Progenitor cell of endocrine pancreas (in vitro differentiated cells): ENCODE data around the gene C14orf39. TPM values are rescaled to one million over a fixed set of nuclear protein-coding genes. Genes with fewer than 3 reads are reported as not detected.
A peak's percentile ranks its signal among the peaks of the same experiment; 100 is the strongest.
"Not testable (repeated sequence)": the region's sequence is repeated elsewhere in the genome, so short reads cannot be mapped to it uniquely, and the experiment has no call there.

ENCODE experiments used
- DNase-seq: peaks from one replicate; pipeline ENCODE4 v3.0.0; 2021; ENCODE audit warnings: low spot score; ENCODE audit not compliant: unreplicated experiment
- H3K27ac Mint-ChIP-seq: 2 replicates; pipeline ENCODE4 v1.8.0; 2021; ENCODE audit warnings: mild to moderate bottlenecking, moderate library complexity, mixed read lengths
- H3K27me3 Mint-ChIP-seq: 2 replicates; pipeline ENCODE4 v1.8.0; 2021; ENCODE audit warnings: mixed read lengths
- H3K36me3 Mint-ChIP-seq: 2 replicates; pipeline ENCODE4 v1.8.0; 2022; ENCODE audit warnings: mixed read lengths; ENCODE audit not compliant: insufficient read depth
- H3K4me1 Mint-ChIP-seq: 2 replicates; pipeline ENCODE4 v1.8.0; 2021; ENCODE audit warnings: low read depth, mixed read lengths
- H3K4me3 Mint-ChIP-seq: 2 replicates; pipeline ENCODE4 v1.8.0; 2021; ENCODE audit warnings: low read depth, mild to moderate bottlenecking, moderate library complexity, mixed read lengths
- H3K9me3 Mint-ChIP-seq: 2 replicates; pipeline ENCODE4 v1.8.0; 2021; ENCODE audit warnings: low read depth, mixed read lengths
- total RNA-seq: library from RNA; stranded (reverse); gene quantifications from 2 replicates; pipeline ENCODE4 v1.2.1, GENCODE V29; 2021
- TF ChIP-seq, protein P1 (sequence below): fragments of 200-600 bp; sonication (generic); IDR thresholded peaks from one replicate; pipeline ENCODE4 v1.5.0; 2021; ENCODE audit warnings: antibody characterized with exemption, mild to moderate bottlenecking; ENCODE audit not compliant: unreplicated experiment

The C14orf39 gene
- total RNA-seq, 1 donor from 2014 or later = 1.4 TPM

DNA sequence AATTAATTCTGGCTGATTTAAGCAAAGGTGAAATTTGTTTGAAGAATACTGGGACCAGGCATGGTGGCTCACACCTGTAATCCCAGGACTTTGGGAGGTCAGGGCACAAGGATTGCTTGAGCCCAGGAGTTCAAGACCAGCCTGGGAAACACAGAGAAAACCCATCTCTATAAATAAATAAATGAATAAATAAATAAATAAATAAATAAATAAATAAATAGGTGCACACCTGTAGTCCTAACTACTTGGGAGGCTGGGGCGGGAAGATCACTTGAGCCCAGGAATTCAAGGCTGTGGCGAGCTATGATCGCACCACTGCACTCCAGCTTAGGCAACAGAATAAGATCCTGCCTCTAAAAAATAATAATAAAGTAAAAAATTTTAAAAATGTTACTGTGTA is 4.4 kb upstream of the C14orf39 start:
- Mint-ChIP-seq H3K36me3 (no peaks in the 10 kb centered on the region), H3K4me3 (no peak overlapping the region), H3K9me3 (no peaks in the 10 kb centered on the region), H3K27me3 (peaks cover 22% of the 10 kb centered on the region), H3K4me1 (no peaks in the 10 kb centered on the region), H3K27ac (no peak overlapping the region)
- DNase-seq = no peak
- TF ChIP-seq, protein P1, sequence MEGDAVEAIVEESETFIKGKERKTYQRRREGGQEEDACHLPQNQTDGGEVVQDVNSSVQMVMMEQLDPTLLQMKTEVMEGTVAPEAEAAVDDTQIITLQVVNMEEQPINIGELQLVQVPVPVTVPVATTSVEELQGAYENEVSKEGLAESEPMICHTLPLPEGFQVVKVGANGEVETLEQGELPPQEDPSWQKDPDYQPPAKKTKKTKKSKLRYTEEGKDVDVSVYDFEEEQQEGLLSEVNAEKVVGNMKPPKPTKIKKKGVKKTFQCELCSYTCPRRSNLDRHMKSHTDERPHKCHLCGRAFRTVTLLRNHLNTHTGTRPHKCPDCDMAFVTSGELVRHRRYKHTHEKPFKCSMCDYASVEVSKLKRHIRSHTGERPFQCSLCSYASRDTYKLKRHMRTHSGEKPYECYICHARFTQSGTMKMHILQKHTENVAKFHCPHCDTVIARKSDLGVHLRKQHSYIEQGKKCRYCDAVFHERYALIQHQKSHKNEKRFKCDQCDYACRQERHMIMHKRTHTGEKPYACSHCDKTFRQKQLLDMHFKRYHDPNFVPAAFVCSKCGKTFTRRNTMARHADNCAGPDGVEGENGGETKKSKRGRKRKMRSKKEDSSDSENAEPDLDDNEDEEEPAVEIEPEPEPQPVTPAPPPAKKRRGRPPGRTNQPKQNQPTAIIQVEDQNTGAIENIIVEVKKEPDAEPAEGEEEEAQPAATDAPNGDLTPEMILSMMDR = no peak

DNA sequence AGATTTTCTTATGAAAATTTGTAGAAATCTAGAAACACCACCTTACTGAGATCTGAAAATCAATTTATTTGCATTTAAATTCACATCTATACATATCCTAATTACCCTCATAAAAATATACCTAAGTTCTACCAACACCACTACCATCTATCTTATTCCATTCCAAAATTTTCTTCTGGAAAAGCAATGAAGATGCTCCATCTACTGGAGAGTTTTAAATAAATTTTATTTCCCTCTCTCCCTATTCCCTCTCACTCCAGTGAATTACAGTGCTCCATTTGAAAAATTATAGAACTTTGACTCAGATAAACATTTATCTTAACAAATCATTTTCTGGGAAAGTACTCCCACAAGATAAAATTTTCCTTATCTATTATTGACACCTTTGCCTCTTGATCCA is 2.3 kb upstream of the C14orf39 start:
- Mint-ChIP-seq H3K27me3 (peaks cover 31% of the 10 kb centered on the region), H3K4me3 (no peak overlapping the region), H3K4me1 (no peaks in the 10 kb centered on the region), H3K36me3 (no peaks in the 10 kb centered on the region), H3K27ac (no peak overlapping the region), H3K9me3 (no peaks in the 10 kb centered on the region)
- TF ChIP-seq, protein P1 = peak; percentile 23
- DNase-seq = no peak

DNA sequence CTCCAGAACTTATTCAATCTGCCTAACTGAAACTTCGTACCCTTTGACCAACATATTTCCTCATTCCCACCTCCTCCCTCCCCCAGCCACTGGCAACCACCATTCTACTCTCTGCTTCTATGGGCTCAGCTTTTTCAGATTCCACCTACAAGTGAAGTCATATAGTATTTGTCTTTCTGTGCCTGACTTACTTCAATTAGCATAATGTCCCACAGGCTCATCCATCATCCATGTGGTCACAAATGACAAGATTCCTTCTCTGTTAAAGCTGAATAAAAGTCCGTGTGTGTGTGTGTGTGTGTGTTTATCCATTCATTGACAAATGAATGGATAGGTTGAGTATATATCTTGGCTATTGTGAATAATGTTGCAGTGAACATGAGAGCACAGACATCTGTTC is 1.3 kb upstream of the C14orf39 start:
- H3K27ac Mint-ChIP-seq = no peak overlapping the region

DNA sequence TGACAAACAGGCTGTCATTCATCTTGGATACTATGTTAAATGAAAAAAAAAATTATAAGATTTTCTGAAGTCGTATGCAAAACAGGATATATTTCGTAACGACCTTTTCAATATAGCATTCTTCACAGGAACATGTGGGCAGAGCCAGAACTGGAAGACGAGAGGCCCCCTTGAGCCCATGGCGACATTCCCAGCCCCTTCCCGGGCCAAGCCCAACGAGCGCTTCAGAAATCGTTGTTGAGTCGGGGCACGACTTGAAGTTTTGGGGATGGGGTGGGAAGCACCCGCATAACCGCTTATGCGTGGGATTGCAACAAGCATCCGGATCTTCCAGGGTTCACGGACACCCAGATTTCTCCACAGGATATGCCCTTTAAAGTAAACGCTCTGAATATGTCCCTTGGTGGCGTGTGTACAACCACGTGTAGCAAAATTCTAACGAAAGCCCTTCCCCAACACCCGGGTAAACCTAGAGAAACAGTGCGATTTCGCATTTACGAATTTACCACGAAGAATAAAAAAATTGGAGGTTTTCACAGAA is 736 bp downstream of the C14orf39 start:
- Mint-ChIP-seq H3K4me1 (no peaks in the 10 kb centered on the region), H3K4me3 (peak overlapping the region; percentile 70), H3K27me3 (peaks cover 20% of the 10 kb centered on the region), H3K9me3 (peaks cover 7% of the 10 kb centered on the region), H3K27ac (no peak overlapping the region), H3K36me3 (peaks cover 4% of the 10 kb centered on the region)
- DNase-seq = no peak
- TF ChIP-seq, protein P1 = no peak

More for the DNA sequence above, 1.3 kb upstream of the C14orf39 start:
- Mint-ChIP-seq H3K4me3 (no peak overlapping the region), H3K27me3 (peaks cover 31% of the 10 kb centered on the region), H3K4me1 (no peaks in the 10 kb centered on the region), H3K36me3 (no peaks in the 10 kb centered on the region), H3K9me3 (no peaks in the 10 kb centered on the region)
- DNase-seq = no peak
- TF ChIP-seq, protein P1 = no peak

DNA sequence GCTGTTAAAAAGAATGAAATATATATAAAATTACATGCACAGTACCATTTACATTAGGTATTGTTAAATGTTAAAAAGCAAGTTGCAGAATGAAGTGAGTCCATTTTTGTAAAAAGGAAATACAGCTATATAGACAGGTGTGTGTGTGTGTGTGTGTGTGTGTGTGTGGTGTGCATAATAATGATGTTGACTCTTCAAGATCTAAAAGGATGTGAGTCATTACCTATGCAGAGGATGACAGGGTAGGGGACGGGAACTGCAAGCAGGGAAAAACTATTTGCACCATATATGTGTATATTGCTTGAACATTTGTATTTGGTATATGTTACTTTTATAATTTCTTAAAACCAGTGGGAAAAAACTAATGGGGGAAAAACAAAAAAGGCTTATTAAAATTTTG is 3.1 kb downstream of the C14orf39 start:
- H3K4me1 Mint-ChIP-seq = no peaks in the 10 kb centered on the region
- peaks cover 4% of the 10 kb centered on the region for H3K36me3 Mint-ChIP-seq
- no peak for DNase-seq
- TF ChIP-seq, protein P1 = no peak
- H3K9me3 Mint-ChIP-seq = peaks cover 12% of the 10 kb centered on the region
- H3K27me3 Mint-ChIP-seq = peaks cover 20% of the 10 kb centered on the region
- no peak overlapping the region for H3K27ac Mint-ChIP-seq
- H3K4me3 Mint-ChIP-seq = no peak overlapping the region

DNA sequence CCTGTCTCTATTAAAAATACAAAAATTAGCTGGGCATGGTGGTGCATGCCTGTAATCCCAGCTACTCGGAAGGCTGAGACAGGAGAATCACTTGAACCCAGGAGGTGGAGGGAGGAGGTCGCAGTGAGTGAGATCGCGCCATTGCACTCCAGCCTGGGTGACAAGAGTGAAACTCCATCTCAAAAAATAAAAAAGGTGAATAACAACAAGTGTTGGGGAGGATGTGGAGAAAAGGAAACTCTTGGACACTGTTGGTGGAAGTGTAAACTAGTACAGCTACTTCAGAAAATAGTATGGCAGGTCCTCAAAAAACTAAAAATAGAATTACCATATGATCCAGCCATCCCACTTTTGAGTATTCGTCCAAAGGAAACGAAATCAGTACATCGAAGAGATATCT is 5.6 kb downstream of the C14orf39 start:
- not testable (repeated sequence) for H3K27ac Mint-ChIP-seq, DNase-seq, H3K4me1 Mint-ChIP-seq, H3K4me3 Mint-ChIP-seq, H3K36me3 Mint-ChIP-seq
- H3K9me3 Mint-ChIP-seq = peaks cover 16% of the 10 kb centered on the region
- peaks cover 14% of the 10 kb centered on the region for H3K27me3 Mint-ChIP-seq
